GM12801 (cell line): ENCODE results near the gene LMO4.

Experiments
- CTCF ChIP-seq: IDR thresholded peaks from one replicate; pipeline ENCODE4 v1.5.1; 2011; ENCODE audit warnings: control low read depth; ENCODE audit not compliant: insufficient read length; ENCODE audit errors: extremely low read depth

The LMO4 gene

GRCh38 chr1:87295445-87296110, 33.1 kb upstream of the LMO4 start:
- TF ChIP-seq CTCF: no peak

DNA sequence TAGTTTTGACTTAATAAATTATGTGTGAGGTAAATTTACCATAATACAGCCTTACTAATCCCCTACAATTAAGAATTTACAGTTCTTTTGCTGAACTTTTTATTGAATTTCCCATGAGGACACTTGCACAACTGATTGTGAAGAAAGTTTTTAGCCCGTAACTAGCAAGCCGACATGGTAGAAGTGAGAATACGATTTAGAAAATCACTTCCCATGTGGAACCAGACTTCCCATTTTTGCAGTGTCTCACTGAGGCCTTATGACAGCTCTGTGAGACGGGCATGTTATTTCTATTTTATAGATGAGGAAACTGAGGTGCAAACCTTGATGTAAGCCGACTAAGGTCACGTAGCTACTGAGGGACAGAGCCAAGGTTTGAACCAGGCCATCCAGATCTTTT, 32.5 kb upstream of the LMO4 start:
- TF ChIP-seq CTCF: no peak

DNA sequence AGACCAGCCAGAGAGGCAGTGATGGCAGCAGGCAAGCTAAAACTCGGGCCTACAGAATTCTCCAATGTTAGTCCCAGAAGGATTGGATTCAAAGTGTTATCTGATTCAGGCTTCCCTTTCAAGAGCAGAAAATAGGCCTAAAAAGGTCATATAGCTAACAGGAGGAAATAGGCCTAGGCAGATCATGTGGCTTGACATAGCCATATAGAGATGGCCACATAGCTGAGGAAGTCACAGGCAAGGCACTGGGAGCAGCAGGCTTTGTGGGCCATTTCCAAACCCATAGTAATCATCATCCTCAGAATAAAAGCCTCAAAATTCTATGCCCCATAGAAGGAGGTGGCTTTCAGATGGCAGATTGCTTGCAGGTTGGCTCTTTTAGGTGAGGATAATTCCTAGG, 29.0 kb upstream of the LMO4 start:
- no peak for TF ChIP-seq CTCF

DNA sequence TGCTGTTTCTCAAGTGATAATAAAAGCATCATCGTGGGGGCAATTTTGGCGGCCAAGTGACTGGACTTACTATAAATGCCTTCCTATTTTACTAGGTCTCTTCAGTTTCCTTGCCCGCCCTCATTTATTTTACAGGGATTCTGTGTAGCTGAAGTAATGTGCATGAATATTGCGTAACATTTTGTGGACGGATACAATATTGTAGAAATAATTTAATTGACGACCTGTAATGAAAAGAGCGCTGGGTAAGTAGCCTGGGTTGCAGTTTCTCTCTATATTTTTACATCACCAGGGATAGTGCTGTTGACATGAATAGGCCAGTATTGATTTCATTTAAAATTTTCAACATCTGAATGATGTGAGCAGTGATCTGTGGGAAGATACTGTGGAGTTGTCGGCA, 28.1 kb upstream of the LMO4 start:
- TF ChIP-seq CTCF: no peak

DNA sequence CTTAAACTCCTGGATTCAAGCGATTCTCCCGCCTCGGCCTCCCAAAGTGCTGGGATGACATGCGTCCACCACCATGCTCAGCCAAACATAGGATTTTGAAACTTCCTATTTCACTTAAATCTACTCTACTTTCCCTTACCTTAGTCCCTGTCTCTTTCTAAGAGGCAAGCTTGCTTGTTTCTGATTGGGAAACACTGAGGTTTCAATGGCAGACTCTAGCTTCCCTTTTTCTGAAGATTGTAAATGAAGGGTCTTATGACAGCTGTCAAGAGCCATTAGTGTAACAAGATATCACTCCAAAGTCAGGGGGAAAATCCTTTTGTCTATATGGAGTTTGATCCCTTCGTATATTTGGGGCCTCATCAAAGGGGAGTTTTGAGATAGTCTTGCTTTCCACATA, 23.5 kb upstream of the LMO4 start:
- no peak for TF ChIP-seq CTCF

- TF ChIP-seq CTCF: no peak
These were observed 22.9 kb upstream of the LMO4 start for GRCh38 chr1:87305762-87306161.

- TF ChIP-seq CTCF: no peak
These were observed 21.4 kb upstream of the LMO4 start for GRCh38 chr1:87307306-87307705.
